GM12878 (cell line): Measurements from ENCODE around the gene CPB2. TPM values are rescaled to one million over a fixed set of nuclear protein-coding genes. Genes with fewer than 3 reads are reported as not detected.
A peak's percentile ranks its signal among the peaks of the same experiment; 100 is the strongest.

Experiments used
- ATAC-seq: fragments of 200-7000 bp; cut with Tn5 transposase; 3 replicates; pipeline ENCODE4 v1.9.1; 2020; ENCODE audit warnings: mild to moderate bottlenecking, moderate library complexity
- BruUV-seq: library from RNA; stranded (reverse); fragments of 400-500 nt; replicated peaks from 2 replicates; lab custom pipeline; 2021; lab: Mats Ljungman, UMichigan
- CTCF ChIA-PET: fragments of 300-600 bp; sonication (Branson Sonifier 250); formaldehyde crosslinking; extraction: SDS; loops from one replicate; lab custom pipeline; 2021; ENCODE audit warnings: inconsistent platforms; lab: Yijun Ruan, JAX
- POLR2A ChIA-PET: fragments of 350-600 bp; formaldehyde crosslinking; extraction: SDS; loops from one replicate; lab custom pipeline; 2021; ENCODE audit warnings: inconsistent platforms; lab: Charles Lee
- RAD21 ChIA-PET: fragments of 300-600 bp; sonication (Branson Sonifier 250); formaldehyde crosslinking; loops from one replicate; lab custom pipeline; 2023; ENCODE audit warnings: antibody characterized with exemption; ENCODE audit not compliant: unreplicated experiment; lab: Charles Lee
- SMC1A ChIA-PET: fragments of 300-600 bp; sonication (Branson Sonifier 250); formaldehyde crosslinking; loops from one replicate; lab custom pipeline; 2023; ENCODE audit not compliant: unreplicated experiment, uncharacterized antibody; lab: Charles Lee
- DNase-seq: peaks from one replicate; pipeline ENCODE4 v3.0.0-alpha.2; 2011; ENCODE audit warnings: low read depth, low spot score
- FAIRE-seq: peaks from 3 replicates; lab custom pipeline; 2011; peaks lifted over from hg19 to GRCh38; lab: Jason Lieb, UNC
- H2AFZ ChIP-seq: 2 replicates; pipeline ENCODE4 v1.6.0; 2011; ENCODE audit warnings: low read depth, low read length, control low read depth; ENCODE audit not compliant: control insufficient read depth
- H3K27ac ChIP-seq: 2 replicates; pipeline ENCODE4 v1.5.1; 2011; ENCODE audit warnings: control low read depth; ENCODE audit not compliant: control insufficient read depth, insufficient read depth
- H3K27me3 ChIP-seq, 2 experiments: replicated peaks in 1 of 2; 2 replicates each; pipeline versions ENCODE4 v1.6.0 to v1.6.1; 2011; ENCODE audit warnings: low read length in 1 of 2; ENCODE audit not compliant: control insufficient read depth in 2 of 2, insufficient read depth in 2 of 2
- H3K36me3 ChIP-seq, 2 experiments: 2 replicates each; pipeline ENCODE4 v1.5.1; 2011; ENCODE audit warnings: low read length in 1 of 2; ENCODE audit not compliant: control insufficient read depth in 2 of 2, insufficient read depth in 2 of 2
- H3K4me1 ChIP-seq: 2 replicates; pipeline ENCODE4 v1.6.1; 2011; ENCODE audit warnings: mild to moderate bottlenecking, low read length, moderate library complexity, mixed read lengths; ENCODE audit not compliant: control insufficient read depth, insufficient read depth
- H3K4me2 ChIP-seq: 2 replicates; pipeline ENCODE4 v1.6.0; 2011; ENCODE audit warnings: control low read depth; ENCODE audit not compliant: control insufficient read depth, insufficient read depth
- H3K4me3 ChIP-seq: fragments of 200-600 bp; sonication (generic); 2 replicates; pipeline ENCODE4 v1.5.1; 2016
- H3K79me2 ChIP-seq: 2 replicates; pipeline ENCODE4 v1.6.0; 2011; ENCODE audit warnings: low read length; ENCODE audit not compliant: control insufficient read depth, insufficient read depth
- H3K9ac ChIP-seq: 2 replicates; pipeline ENCODE4 v1.8.0; 2011; ENCODE audit warnings: low read length, control low read depth, mixed read lengths; ENCODE audit not compliant: control insufficient read depth, insufficient read depth
- H3K9me3 ChIP-seq: replicated peaks from 3 replicates; pipeline ENCODE4 v1.5.1; 2011; ENCODE audit warnings: mild to moderate bottlenecking, low read length; ENCODE audit not compliant: control insufficient read depth, insufficient read depth
- H4K20me1 ChIP-seq: 2 replicates; pipeline ENCODE4 v1.6.0; 2011; ENCODE audit not compliant: control insufficient read depth, insufficient read depth
- CEBPB ChIP-seq, 2 experiments: fragments of 150-350 bp in 1 of 2; IDR thresholded peaks; 2 replicates each; pipeline ENCODE4 v1.6.1; 2012 to 2014; ENCODE audit warnings: low read depth in 2 of 2, low read length in 2 of 2, borderline replicate concordance in 1 of 2, inconsistent platforms in 1 of 2
- GABPA ChIP-seq: IDR thresholded peaks from 2 replicates; pipeline ENCODE4 v1.6.1; 2014; ENCODE audit warnings: antibody characterized with exemption, low read depth, mild to moderate bottlenecking, inconsistent platforms
- GATAD2B ChIP-seq: fragments of 450-650 bp; conservative IDR thresholded peaks from 2 replicates; pipeline ENCODE4 v1.6.1; 2017; ENCODE audit warnings: low read depth, mild to moderate bottlenecking, moderate library complexity
- HDAC2 ChIP-seq: fragments of 200-600 bp; sonication (generic); IDR thresholded peaks from 2 replicates; pipeline ENCODE4 v1.6.1; 2017
- HDGF ChIP-seq: fragments of 450-650 bp; IDR thresholded peaks from 2 replicates; pipeline ENCODE4 v1.6.1; 2016; ENCODE audit warnings: antibody characterized with exemption
- POLR2A ChIP-seq: IDR thresholded peaks from 2 replicates; pipeline ENCODE4 v1.6.1; 2011; ENCODE audit warnings: low read depth, mild to moderate bottlenecking, low read length
- POLR2AphosphoS5 ChIP-seq: IDR thresholded peaks from 2 replicates; pipeline ENCODE4 v1.6.1; 2011; ENCODE audit warnings: mild to moderate bottlenecking, low read length, inconsistent platforms
- STAT3 ChIP-seq: IDR thresholded peaks from 2 replicates; pipeline ENCODE4 v1.6.1; 2011; ENCODE audit warnings: low read depth, low read length, improper control_type of control experiment
- WGBS: methylation state at CpG from one replicate; pipeline ENCODE4 v1.1.6; 2016; ENCODE audit warnings: low lambda C conversion rate; ENCODE audit not compliant: insufficient replicate concordance, insufficient coverage; ENCODE audit errors: missing lambda C conversion rate; 5-methylcytosine and 5-hydroxymethylcytosine counted together
- in situ Hi-C: fragments of 300-500 bp; cut with MboI; formaldehyde crosslinking; loops from 9 replicates; pipeline ENCODE4 v1.14.3; 2018; ENCODE audit warnings: mixed read lengths
- intact Hi-C: fragments of 100-400 bp; cut with micrococcal nuclease; formaldehyde crosslinking; loops from one replicate; pipeline ENCODE4 v1.14.2; 2022; ENCODE audit not compliant: unreplicated experiment
- polyA plus RNA-seq, 11 experiments: library from polyadenylated mRNA; depleted of rRNA in 4 of 11; unstranded in 6 of 11; stranded (reverse) in 5 of 11; fragments of >200 nt; fragmentation: Nextera tagmentation in 4 of 11; fragmentation: Illumina TruSeq in 1 of 11; extraction: Ambion mirVana in 4 of 11; extraction: Trizol in 1 of 11; gene quantifications; 1 replicate in 1 of 11; 2 replicates in 10 of 11; pipeline versions ENCODE4 v1.2.1 to v1.2.3, GENCODE V29; 2011 to 2016; ENCODE audit warnings: inconsistent platforms in 2 of 11, missing spikeins in 2 of 11, low read depth in 1 of 11
- total RNA-seq, 4 experiments: library from RNA; depleted of rRNA in 3 of 4; stranded (reverse); fragments of >200 nt in 3 of 4; fragmentation: Illumina TruSeq in 1 of 4; extraction: Trizol in 1 of 4; gene quantifications; 2 replicates each; pipeline versions ENCODE4 v1.2.1 to v1.2.3, GENCODE V29; 2013 to 2021
- TF ChIP-seq, protein P1 (sequence below): IDR thresholded peaks from 2 replicates; pipeline ENCODE4 v1.6.1; 2011; ENCODE audit warnings: borderline replicate concordance, low read depth, mild to moderate bottlenecking, moderate library complexity, low read length; ENCODE audit not compliant: insufficient read depth, poor library complexity, severe bottlenecking

CPB2 gene
- total and polyA plus RNA-seq, 10 of the 15 experiments (the other 5 are each of a cell fraction or from before 2014, with no cell fraction given): 0.05 to 0.87 (median 0.13) TPM; not detected in 3

DNA sequence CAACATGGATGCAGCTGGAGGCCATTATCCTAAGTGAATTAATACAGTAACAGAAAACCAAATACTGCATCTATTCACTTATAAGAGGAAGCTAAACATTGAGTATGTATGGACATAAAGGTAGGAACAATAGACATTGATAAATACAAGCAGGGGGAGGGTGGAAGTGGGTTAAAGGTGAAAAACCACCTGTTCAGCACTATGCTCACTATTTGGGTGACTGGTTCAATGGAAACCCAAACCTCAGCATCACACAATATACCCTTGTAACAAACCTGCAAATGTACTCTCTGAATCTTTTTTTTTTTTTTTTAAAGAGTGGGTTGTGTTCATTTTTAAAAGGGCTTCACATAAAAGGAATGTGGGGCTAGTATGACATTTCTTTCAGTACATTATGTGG, 26.9 kb upstream of the CPB2 start (continued):
- TF ChIP-seq, protein P1, sequence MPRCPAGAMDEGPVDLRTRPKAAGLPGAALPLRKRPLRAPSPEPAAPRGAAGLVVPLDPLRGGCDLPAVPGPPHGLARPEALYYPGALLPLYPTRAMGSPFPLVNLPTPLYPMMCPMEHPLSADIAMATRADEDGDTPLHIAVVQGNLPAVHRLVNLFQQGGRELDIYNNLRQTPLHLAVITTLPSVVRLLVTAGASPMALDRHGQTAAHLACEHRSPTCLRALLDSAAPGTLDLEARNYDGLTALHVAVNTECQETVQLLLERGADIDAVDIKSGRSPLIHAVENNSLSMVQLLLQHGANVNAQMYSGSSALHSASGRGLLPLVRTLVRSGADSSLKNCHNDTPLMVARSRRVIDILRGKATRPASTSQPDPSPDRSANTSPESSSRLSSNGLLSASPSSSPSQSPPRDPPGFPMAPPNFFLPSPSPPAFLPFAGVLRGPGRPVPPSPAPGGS: no peak
- TF ChIP-seq CEBPB (IDR thresholded peaks at IDR 0.05; ENCODE audit: borderline replicate concordance in 1 of 2, low read depth in 2 of 2, low read length in 2 of 2): no peak
- no peak for TF ChIP-seq HDGF
- TF ChIP-seq POLR2A: no peak
- no peak for TF ChIP-seq STAT3
- TF ChIP-seq GATAD2B: no peak
- no peak for TF ChIP-seq GABPA

DNA sequence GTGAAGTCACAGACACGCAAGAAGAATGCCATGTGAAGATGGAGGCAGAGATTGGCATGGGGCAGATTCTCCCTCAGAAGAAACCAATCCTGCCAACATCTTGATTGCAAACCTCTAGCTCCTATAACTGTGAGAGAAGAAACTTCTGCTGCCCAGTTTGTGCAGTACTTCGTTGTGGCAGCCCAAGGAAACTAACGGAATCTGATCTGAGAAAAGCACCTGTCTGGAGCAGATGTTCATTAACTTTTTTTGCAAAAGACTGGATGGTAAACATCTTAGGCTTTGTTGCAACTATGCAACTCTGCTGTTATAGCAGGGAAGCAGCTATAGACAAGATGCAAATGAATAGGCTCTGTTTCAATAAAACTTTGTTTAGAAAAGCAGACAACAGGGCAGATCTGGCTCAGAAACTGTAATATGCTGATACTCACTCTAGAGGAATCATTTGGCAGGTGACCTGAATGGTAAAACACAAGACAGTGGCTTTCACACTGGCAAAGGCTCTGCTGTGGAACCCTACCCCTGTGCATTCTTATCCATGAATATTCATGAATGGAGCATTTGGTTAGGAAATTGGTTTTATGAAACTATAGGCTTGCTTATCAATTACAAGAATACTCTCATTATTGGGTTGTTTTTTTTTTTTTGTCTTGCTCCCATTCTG, 25.3 kb upstream of the CPB2 start:
- ATAC-seq (no peak), DNase-seq (no peak), FAIRE-seq (no peak)
- H3K4me2 ChIP-seq: no peak overlapping the region
- CTCF ChIA-PET: interaction anchor here (0.8 to 1.4 kb wide), 2 partner anchors 12 to 55 kb away, joined by 5 read pairs; no protein-coding TSS in a partner anchor
- H3K4me1 ChIP-seq: no peaks in the 10 kb centered on the region
- H2AFZ ChIP-seq: no peak overlapping the region
- in situ Hi-C loops (no loop called here), intact Hi-C loops (loop anchor here (5.0 kb wide), 2 partner anchors 78 to 503 kb away; partner anchors contain the start of gene ZC3H13)
- H4K20me1 ChIP-seq: no peaks in the 10 kb centered on the region
- no TSS peak for BruUV-seq
- SMC1A ChIA-PET: interaction anchor here (0.7 to 3.3 kb wide), 5 partner anchors 12 to 30 kb away, joined by 3 to 10 read pairs (median 4); no protein-coding TSS in a partner anchor
- no peak overlapping the region for H3K4me3 ChIP-seq
- no peaks in the 10 kb centered on the region for H3K9me3 ChIP-seq
- no peaks in the 10 kb centered on the region for H3K79me2 ChIP-seq
- no peaks in the 10 kb centered on the region for H3K27me3 ChIP-seq
- H3K36me3 ChIP-seq: peaks cover 40 to 45% of the 10 kb centered on the region in 2 experiments
- POLR2A ChIA-PET: no interaction called here
- RAD21 ChIA-PET: no interaction called here
- no peak overlapping the region for H3K27ac ChIP-seq
- 86% methylated on average over 3 of the region's 3 CpGs for WGBS
- no peak overlapping the region for H3K9ac ChIP-seq
- TF ChIP-seq POLR2AphosphoS5 (peak; percentile 53; the same call in 1 of the 2 replicates), HDAC2 (no peak)
